ENCODE measurements around the gene APOBEC3H. TPM values are rescaled to one million over a fixed set of nuclear protein-coding genes. Genes with fewer than 3 reads are reported as not detected.

The APOBEC3H gene
- polyA plus RNA-seq, 1 donor (not counting 4 experiments of a cell fraction or from before 2014, with no cell fraction given) = 0.41 TPM

- FAIRE-seq = no peak
- Histone ChIP-seq H3K27me3 (ENCODE audit: control insufficient read depth, extremely low read depth, insufficient read depth, low read length) (no peaks in the 10 kb centered on the region), H3K36me3 (ENCODE audit: control insufficient read depth in 2 of 2, extremely low read depth in 1 of 2, insufficient read depth in 2 of 2, low read length in 2 of 2) (no peaks in the 10 kb centered on the region), H3K9me1 (ENCODE audit: control insufficient read depth, extremely low read depth, insufficient read depth, low read length) (no peaks in the 10 kb centered on the region), H3K4me1 (ENCODE audit: control insufficient read depth, extremely low read depth, insufficient read depth, low read length) (peaks cover 39% of the 10 kb centered on the region), H3K4me2 (ENCODE audit: control insufficient read depth, extremely low read depth, insufficient read depth, low read depth, low read length) (no peak overlapping the region), H3K9me3 (ENCODE audit: control insufficient read depth, low read depth, low read length) (no peaks in the 10 kb centered on the region), H3K27ac (ENCODE audit: control insufficient read depth, insufficient read depth, low read length) (no peak overlapping the region), H3K4me3 (ENCODE audit: control insufficient read depth in 2 of 3, extremely low read depth in 1 of 3, insufficient read depth in 2 of 3, low read depth in 1 of 3, low read length in 3 of 3) (no peak overlapping the region), H3K79me2 (ENCODE audit: control insufficient read depth, insufficient read depth, low read length) (no peaks in the 10 kb centered on the region), H3K9ac (ENCODE audit: control insufficient read depth, extremely low read depth, insufficient read depth, low read length) (no peak overlapping the region), H2AFZ (ENCODE audit: control insufficient read depth, low read length) (no peak overlapping the region), H4K20me1 (ENCODE audit: control insufficient read depth, extremely low read depth, insufficient read depth, low read length) (no peaks in the 10 kb centered on the region)
- DNase-seq (ENCODE audit: low read depth, low spot score) = no peak
- dilution Hi-C loops (cut with MboI; ENCODE audit: extremely low pct_ligation_motif_present, low sequenced_read_pairs) = no loop called here
- TF ChIP-seq EZH2 (IDR thresholded peaks at IDR 0.05; ENCODE audit: low read length) = no peak
- no peak for TF ChIP-seq CTCF (optimal IDR thresholded peaks at IDR 0.05 in 1 of 3, IDR thresholded peaks at IDR 0.05 in 1 of 3, conservative IDR thresholded peaks at IDR 0.05 in 1 of 3; ENCODE audit: extremely low read depth in 1 of 3, insufficient read depth in 2 of 3, low read length in 3 of 3)
Observed at GRCh38 chr22:39094717-39095389, 2.2 kb upstream of the APOBEC3H start.

- Histone ChIP-seq H2AFZ (ENCODE audit: control insufficient read depth, low read length) (no peak overlapping the region), H4K20me1 (ENCODE audit: control insufficient read depth, extremely low read depth, insufficient read depth, low read length) (no peaks in the 10 kb centered on the region), H3K4me3 (ENCODE audit: control insufficient read depth in 2 of 3, extremely low read depth in 1 of 3, insufficient read depth in 2 of 3, low read depth in 1 of 3, low read length in 3 of 3) (no peak overlapping the region), H3K79me2 (ENCODE audit: control insufficient read depth, insufficient read depth, low read length) (no peaks in the 10 kb centered on the region), H3K27ac (ENCODE audit: control insufficient read depth, insufficient read depth, low read length) (no peak overlapping the region), H3K36me3 (ENCODE audit: control insufficient read depth in 2 of 2, extremely low read depth in 1 of 2, insufficient read depth in 2 of 2, low read length in 2 of 2) (no peaks in the 10 kb centered on the region), H3K27me3 (ENCODE audit: control insufficient read depth, extremely low read depth, insufficient read depth, low read length) (no peaks in the 10 kb centered on the region), H3K9ac (ENCODE audit: control insufficient read depth, extremely low read depth, insufficient read depth, low read length) (no peak overlapping the region), H3K9me3 (ENCODE audit: control insufficient read depth, low read depth, low read length) (no peaks in the 10 kb centered on the region), H3K4me2 (ENCODE audit: control insufficient read depth, extremely low read depth, insufficient read depth, low read depth, low read length) (no peak overlapping the region), H3K4me1 (ENCODE audit: control insufficient read depth, extremely low read depth, insufficient read depth, low read length) (peaks cover 27% of the 10 kb centered on the region), H3K9me1 (ENCODE audit: control insufficient read depth, extremely low read depth, insufficient read depth, low read length) (no peaks in the 10 kb centered on the region)
- DNase-seq (ENCODE audit: low read depth, low spot score) (no peak), FAIRE-seq (no peak)
- TF ChIP-seq EZH2 (IDR thresholded peaks at IDR 0.05; ENCODE audit: low read length) (no peak), CTCF (optimal IDR thresholded peaks at IDR 0.05 in 1 of 3, IDR thresholded peaks at IDR 0.05 in 1 of 3, conservative IDR thresholded peaks at IDR 0.05 in 1 of 3; ENCODE audit: extremely low read depth in 1 of 3, insufficient read depth in 2 of 3, low read length in 3 of 3) (no peak)
- dilution Hi-C loops (cut with MboI; ENCODE audit: extremely low pct_ligation_motif_present, low sequenced_read_pairs) = no loop called here
Observed at GRCh38 chr22:39095971-39096370, 1.1 kb upstream of the APOBEC3H start.
